ENCODE data around the gene CEACAM6.
A peak's percentile ranks its signal among the peaks of the same experiment; 100 is the strongest.

Gene CEACAM6

GRCh38 chr19:41795031-41795461, 39.7 kb downstream of the CEACAM6 start:
- DNase-seq (ENCODE audit: low read depth in 4 of 4, low spot score in 1 of 4), result peak; percentile 39 to 60 (median 46)

GRCh38 chr19:41796362-41796761, 41.0 kb downstream of the CEACAM6 start, which contains the start of gene CEACAM3:
Gene CEACAM3, plus strand, starts transcription at chr19:41796587. Its CDS starts 91 bp downstream, at chr19:41796678.
- DNase-seq (ENCODE audit: low read depth in 4 of 4, low spot score in 1 of 4), result no peak

GRCh38 chr19:41796901-41797300, 41.6 kb downstream of the CEACAM6 start:
- DNase-seq (ENCODE audit: low read depth in 4 of 4, low spot score in 1 of 4), result no peak

GRCh38 chr19:41799444-41800000, 44.2 kb downstream of the CEACAM6 start:
- DNase-seq (ENCODE audit: low read depth in 4 of 4, low spot score in 1 of 4), result no peak

- no peak for DNase-seq (ENCODE audit: low read depth in 4 of 4, low spot score in 1 of 4)
These were observed 45.7 kb downstream of the CEACAM6 start for GRCh38 chr19:41801031-41801430.

- DNase-seq (ENCODE audit: low read depth in 4 of 4, low spot score in 1 of 4), result no peak
These were observed 46.5 kb downstream of the CEACAM6 start for GRCh38 chr19:41801792-41802211.

- no peak for DNase-seq (ENCODE audit: low read depth in 4 of 4, low spot score in 1 of 4)
These were observed 47.4 kb downstream of the CEACAM6 start for GRCh38 chr19:41802770-41803169.

- no peak for DNase-seq (ENCODE audit: low read depth in 4 of 4, low spot score in 1 of 4)
These were observed 49.0 kb downstream of the CEACAM6 start for GRCh38 chr19:41804336-41804735.

GRCh38 chr19:41807176-41807575, 51.8 kb downstream of the CEACAM6 start:
- DNase-seq (ENCODE audit: low read depth in 4 of 4, low spot score in 1 of 4), result no peak

- no peak for DNase-seq (ENCODE audit: low read depth in 4 of 4, low spot score in 1 of 4)
These were observed 53.6 kb downstream of the CEACAM6 start for GRCh38 chr19:41808663-41809566.

GRCh38 chr19:41810301-41810700, 55.0 kb downstream of the CEACAM6 start:
- DNase-seq (ENCODE audit: low read depth in 4 of 4, low spot score in 1 of 4), result no peak

- DNase-seq (ENCODE audit: low read depth in 4 of 4, low spot score in 1 of 4), result no peak
These were observed 55.7 kb downstream of the CEACAM6 start for GRCh38 chr19:41811036-41811435.

GRCh38 chr19:41811981-41812380, 56.7 kb downstream of the CEACAM6 start:
- DNase-seq (ENCODE audit: low read depth in 4 of 4, low spot score in 1 of 4), result no peak

- DNase-seq (ENCODE audit: low read depth in 4 of 4, low spot score in 1 of 4), result no peak
These were observed 58.6 kb downstream of the CEACAM6 start for GRCh38 chr19:41813911-41814310.

GRCh38 chr19:41815301-41815700, 60.0 kb downstream of the CEACAM6 start:
- no peak for DNase-seq (ENCODE audit: low read depth in 4 of 4, low spot score in 1 of 4)

GRCh38 chr19:41816761-41817160, 61.4 kb downstream of the CEACAM6 start:
- no peak for DNase-seq (ENCODE audit: low read depth in 4 of 4, low spot score in 1 of 4)

GRCh38 chr19:41821003-41821735, 65.8 kb downstream of the CEACAM6 start:
- DNase-seq (ENCODE audit: low read depth in 4 of 4, low spot score in 1 of 4), result peak in 3 of 4 experiments; percentile 15 to 19 (median 15)
